GM11168 (cell line): ENCODE data around the gene GRIA3.
"Not testable (repeated sequence)": the region's sequence is repeated elsewhere in the genome, so short reads cannot be mapped to it uniquely, and the experiment has no call there.

ENCODE experiments used
- in situ Hi-C: fragments of 300-500 bp; cut with MboI; formaldehyde crosslinking; loops from one replicate; pipeline ENCODE4 v1.12.0; 2022; ENCODE audit warnings: low sequenced_read_pairs; ENCODE audit not compliant: unreplicated experiment

Gene GRIA3

GRCh38 chrX:123504047-123504446, 320.0 kb downstream of the GRIA3 start:
- in situ Hi-C loops: no loop called here

- in situ Hi-C loops: no loop called here
Observed at GRCh38 chrX:123504630-123505270, 320.7 kb downstream of the GRIA3 start.

GRCh38 chrX:123513585-123514278, 329.7 kb downstream of the GRIA3 start:
- in situ Hi-C loops: no loop called here

GRCh38 chrX:123514279-123514640, 330.2 kb downstream of the GRIA3 start:
- in situ Hi-C loops: not testable (repeated sequence)

- in situ Hi-C loops: no loop called here
Observed at GRCh38 chrX:123518791-123519190, 334.7 kb downstream of the GRIA3 start.

GRCh38 chrX:123525123-123525725, 341.1 kb downstream of the GRIA3 start:
- in situ Hi-C loops: no loop called here

- in situ Hi-C loops: not testable (repeated sequence)
Observed at GRCh38 chrX:123530726-123531125, 346.6 kb downstream of the GRIA3 start.
